ENCODE measurements around the gene TBL3. TPM values are rescaled to one million over a fixed set of nuclear protein-coding genes. Genes with fewer than 3 reads are reported as not detected.
"Not testable (repeated sequence)": the region's sequence is repeated elsewhere in the genome, so short reads cannot be mapped to it uniquely, and the experiment has no call there.

The TBL3 gene
- total RNA-seq, 4 donors from 2014 or later: 34.4 to 91.8 (median 53.7) TPM

- intact Hi-C loops (cut with DNase I): no loop called here
- 0 to 1% methylated on average over 10 to 14 of the region's 79 CpGs for WGBS, 2 donors
Observed at GRCh38 chr16:1959269-1960039, 12.4 kb upstream of the TBL3 start, which contains the start of gene NDUFB10. TSS of gene NDUFB10 (plus strand) at chr16:1959538. CDS start at chr16:1959625, 87 bp downstream.

GRCh38 chr16:1960665-1961630 is 10.9 kb upstream of the TBL3 start:
- H3K27ac ChIP-seq: no peak overlapping the region
- H3K27me3 ChIP-seq: no peaks in the 10 kb centered on the region
- H3K36me3 ChIP-seq: peaks cover 6 to 15% of the 10 kb centered on the region in 2 donors
- intact Hi-C loops (cut with DNase I): no loop called here
- TF ChIP-seq CTCF (IDR thresholded peaks at IDR 0.05) (no peak), POLR2A (IDR thresholded peaks at IDR 0.05) (no peak)
- peaks cover 18 to 30% of the 10 kb centered on the region in 2 donors for H3K4me1 ChIP-seq
- WGBS, 2 donors: 68 to 69% methylated on average over 20 of the region's 20 CpGs
- no peak overlapping the region for H3K4me3 ChIP-seq (replicated peaks in 1 of 3)
- DNase-seq: no peak
- H3K9me3 ChIP-seq: no peaks in the 10 kb centered on the region

More at GRCh38 chr16:1959269-1960039, 12.4 kb upstream of the TBL3 start, which contains the start of gene NDUFB10:
- no peaks in the 10 kb centered on the region for H3K9me3 ChIP-seq
- peak within 1 kb of the TSS; percentile 30 to 88 (median 54) for H3K4me3 ChIP-seq (replicated peaks in 1 of 3)
- no peaks in the 10 kb centered on the region for H3K27me3 ChIP-seq
- DNase-seq: peak; percentile 90
- peaks cover 10 to 26% of the 10 kb centered on the region in 2 donors for H3K4me1 ChIP-seq
- TF ChIP-seq CTCF (IDR thresholded peaks at IDR 0.05) (peak in 5 of 6 experiments; percentile 25 to 73 (median 52)), POLR2A (IDR thresholded peaks at IDR 0.05) (peak; percentile 54 to 91)
- peaks cover 6 to 15% of the 10 kb centered on the region in 2 donors for H3K36me3 ChIP-seq
- H3K27ac ChIP-seq: peak within 1 kb of the TSS; percentile 47 to 88 (median 70)

- intact Hi-C loops (cut with DNase I): no loop called here
- TF ChIP-seq POLR2A (IDR thresholded peaks at IDR 0.05): no peak
- TF ChIP-seq CTCF (IDR thresholded peaks at IDR 0.05): no peak
- WGBS, 2 donors: 71 to 80% methylated on average over 6 of the region's 6 CpGs
- Histone ChIP-seq H3K27me3 (no peaks in the 10 kb centered on the region), H3K4me1 (peaks cover 19 to 33% of the 10 kb centered on the region in 2 donors), H3K9me3 (no peaks in the 10 kb centered on the region), H3K4me3 (replicated peaks in 1 of 3) (no peak overlapping the region), H3K36me3 (peaks cover 6 to 15% of the 10 kb centered on the region in 2 donors), H3K27ac (no peak overlapping the region)
- DNase-seq: no peak
Observed at GRCh38 chr16:1961651-1962067, 10.2 kb upstream of the TBL3 start.

- H3K27ac ChIP-seq; H3K9me3 ChIP-seq; DNase-seq; intact Hi-C loops (cut with DNase I); H3K27me3 ChIP-seq; H3K4me3 ChIP-seq (replicated peaks in 1 of 3): not testable (repeated sequence)
- 83 to 94% methylated on average over 31 to 36 of the region's 37 CpGs for WGBS, 2 donors
- Histone ChIP-seq H3K4me1 (peaks cover 19 to 33% of the 10 kb centered on the region in 2 donors), H3K36me3 (peaks cover 6 to 15% of the 10 kb centered on the region in 2 donors)
Observed at GRCh38 chr16:1962161-1963153, 9.4 kb upstream of the TBL3 start.
